H9 (cell line): Measurements from ENCODE around the gene SWT1. TPM values are rescaled to one million over a fixed set of nuclear protein-coding genes. Genes with fewer than 3 reads are reported as not detected.

Source experiments
- DNase-seq: peaks from one replicate; pipeline ENCODE4 v3.0.0-alpha.2; 2017
- H2AFZ ChIP-seq: one replicate; pipeline ENCODE4 v1.6.1; 2013; ENCODE audit warnings: mild to moderate bottlenecking, low read length, control low read depth, moderate library complexity
- H2AK5ac ChIP-seq: 2 replicates; pipeline ENCODE4 v1.6.1; 2013; ENCODE audit warnings: low read length, control low read depth, mixed read lengths; ENCODE audit not compliant: insufficient read length
- H2BK120ac ChIP-seq: one replicate; pipeline ENCODE4 v1.6.1; 2013; ENCODE audit warnings: low read depth, mild to moderate bottlenecking, low read length, control low read depth, inconsistent platforms; ENCODE audit not compliant: poor library complexity, severe bottlenecking
- H2BK12ac ChIP-seq: 2 replicates; pipeline ENCODE4 v1.6.1; 2013; ENCODE audit warnings: low read length, control low read depth, mixed read lengths, low read depth; ENCODE audit not compliant: insufficient read length
- H2BK15ac ChIP-seq: 2 replicates; pipeline ENCODE4 v1.6.1; 2013; ENCODE audit warnings: low read depth, low read length, control low read depth
- H2BK20ac ChIP-seq: one replicate; pipeline ENCODE4 v1.6.1; 2013; ENCODE audit warnings: low read depth, mild to moderate bottlenecking, low read length, control low read depth, inconsistent platforms; ENCODE audit not compliant: poor library complexity, severe bottlenecking
- H2BK5ac ChIP-seq: 2 replicates; pipeline ENCODE4 v1.6.1; 2013; ENCODE audit warnings: low read length, control low read depth, mixed read lengths; ENCODE audit not compliant: insufficient read length
- H3K14ac ChIP-seq: 2 replicates; pipeline ENCODE4 v1.6.1; 2013; ENCODE audit warnings: low read length, control low read depth; ENCODE audit not compliant: insufficient read depth
- H3K18ac ChIP-seq: 2 replicates; pipeline ENCODE4 v1.6.1; 2013; ENCODE audit warnings: low read depth, mild to moderate bottlenecking, mixed read lengths, low read length, control low read depth; ENCODE audit not compliant: insufficient read length
- H3K23ac ChIP-seq: 2 replicates; pipeline ENCODE4 v1.6.1; 2013; ENCODE audit warnings: low read length, control low read depth, mixed read lengths, low read depth; ENCODE audit not compliant: insufficient read length
- H3K23me2 ChIP-seq: 2 replicates; pipeline ENCODE4 v1.6.1; 2013; ENCODE audit warnings: low read depth, mild to moderate bottlenecking, mixed read lengths, low read length, control low read depth; ENCODE audit not compliant: insufficient read length, poor library complexity, severe bottlenecking
- H3K27ac ChIP-seq: 2 replicates; pipeline ENCODE4 v1.5.1; 2013; ENCODE audit warnings: low read length, control low read depth, mixed read lengths, low read depth; ENCODE audit not compliant: insufficient read length
- H3K27me3 ChIP-seq: 2 replicates; pipeline ENCODE4 v1.6.1; 2013; ENCODE audit warnings: low read length, control low read depth, inconsistent platforms; ENCODE audit not compliant: insufficient read depth
- H3K4ac ChIP-seq: 2 replicates; pipeline ENCODE4 v1.6.1; 2013; ENCODE audit warnings: low read depth, mild to moderate bottlenecking, control low read depth, inconsistent platforms, low read length, moderate library complexity
- H3K4me1 ChIP-seq: 2 replicates; pipeline ENCODE4 v1.6.1; 2013; ENCODE audit warnings: low read length, control low read depth, inconsistent platforms; ENCODE audit not compliant: insufficient read depth
- H3K4me2 ChIP-seq: 2 replicates; pipeline ENCODE4 v1.6.1; 2013; ENCODE audit warnings: low read length, control low read depth, mixed read lengths; ENCODE audit not compliant: insufficient read length, insufficient read depth
- H3K56ac ChIP-seq: 2 replicates; pipeline ENCODE4 v1.6.1; 2013; ENCODE audit warnings: low read depth, mild to moderate bottlenecking, mixed read lengths, low read length, control low read depth; ENCODE audit not compliant: insufficient read length
- H3K79me1 ChIP-seq: 2 replicates; pipeline ENCODE4 v1.6.1; 2013; ENCODE audit warnings: low read depth, mild to moderate bottlenecking, moderate library complexity, low read length, control low read depth, inconsistent platforms; ENCODE audit not compliant: insufficient read depth, poor library complexity, severe bottlenecking
- H3K79me2 ChIP-seq: 2 replicates; pipeline ENCODE4 v1.6.1; 2013; ENCODE audit warnings: low read length, control low read depth, inconsistent platforms; ENCODE audit not compliant: insufficient read depth
- H3K9ac ChIP-seq: 2 replicates; pipeline ENCODE4 v1.6.1; 2013; ENCODE audit warnings: low read length, control low read depth, mixed read lengths; ENCODE audit not compliant: insufficient read length; ENCODE audit errors: extremely low read depth
- H3K9me3 ChIP-seq: one replicate; pipeline ENCODE4 v1.6.1; 2013; ENCODE audit warnings: low read depth, low read length, inconsistent platforms; ENCODE audit not compliant: control insufficient read depth
- H3T11ph ChIP-seq: one replicate; pipeline ENCODE4 v1.6.1; 2013; ENCODE audit warnings: mild to moderate bottlenecking, low read length, control low read depth, inconsistent platforms
- H4K20me1 ChIP-seq: one replicate; pipeline ENCODE4 v1.6.1; 2013; ENCODE audit not compliant: control insufficient read depth, insufficient read length, insufficient read depth
- H4K5ac ChIP-seq: 2 replicates; pipeline ENCODE4 v1.6.1; 2013; ENCODE audit warnings: low read depth, mild to moderate bottlenecking, mixed read lengths, low read length, control low read depth; ENCODE audit not compliant: insufficient read length
- H4K8ac ChIP-seq: replicated peaks from 2 replicates; pipeline ENCODE4 v1.6.1; 2013; ENCODE audit warnings: low read length, control low read depth, mixed read lengths, low read depth; ENCODE audit not compliant: insufficient read length
- H4K91ac ChIP-seq: 2 replicates; pipeline ENCODE4 v1.6.1; 2013; ENCODE audit warnings: low read depth, mild to moderate bottlenecking, moderate library complexity, mixed read lengths, low read length, control low read depth; ENCODE audit not compliant: insufficient read length
- H3K27ac Mint-ChIP-seq, 3 experiments: 2 replicates in 2 of 3; 3 replicates in 1 of 3; pipeline ENCODE4 v1.8.0; 2020 to 2021; ENCODE audit warnings: mixed read lengths in 3 of 3, mild to moderate bottlenecking in 1 of 3, moderate library complexity in 1 of 3
- H3K27me3 Mint-ChIP-seq: 2 replicates; pipeline ENCODE4 v1.8.0; 2021; ENCODE audit warnings: low read depth, mild to moderate bottlenecking, moderate library complexity, mixed read lengths
- H3K36me3 Mint-ChIP-seq, 3 experiments: 2 replicates in 2 of 3; 3 replicates in 1 of 3; pipeline ENCODE4 v1.8.0; 2020 to 2021; ENCODE audit warnings: low read depth in 3 of 3, mixed read lengths in 3 of 3; ENCODE audit not compliant: insufficient read depth in 1 of 3
- H3K4me1 Mint-ChIP-seq, 2 experiments: 2 replicates each; pipeline ENCODE4 v1.8.0; 2020; ENCODE audit warnings: mixed read lengths in 2 of 2
- H3K4me3 Mint-ChIP-seq, 2 experiments: 2 replicates in 1 of 2; 3 replicates in 1 of 2; pipeline ENCODE4 v1.8.0; 2020 to 2021; ENCODE audit warnings: mild to moderate bottlenecking in 2 of 2, mixed read lengths in 2 of 2, moderate library complexity in 1 of 2
- H3K9me3 Mint-ChIP-seq, 2 experiments: 2 replicates in 1 of 2; 3 replicates in 1 of 2; pipeline ENCODE4 v1.8.0; 2020; ENCODE audit warnings: mild to moderate bottlenecking in 2 of 2, mixed read lengths in 2 of 2, moderate library complexity in 1 of 2
- total RNA-seq: library from RNA; stranded (reverse); gene quantifications from 2 replicates; pipeline ENCODE4 v1.2.1, GENCODE V29; 2021
- TF ChIP-seq, protein P1 (sequence below): fragments of 200-600 bp; sonication (generic); conservative IDR thresholded peaks from 3 replicates; pipeline ENCODE4 v1.8.0; 2021; ENCODE audit warnings: antibody characterized with exemption, mild to moderate bottlenecking

SWT1 gene
- total RNA-seq, 1 experiment from 2014 or later: 5.2 TPM

DNA sequence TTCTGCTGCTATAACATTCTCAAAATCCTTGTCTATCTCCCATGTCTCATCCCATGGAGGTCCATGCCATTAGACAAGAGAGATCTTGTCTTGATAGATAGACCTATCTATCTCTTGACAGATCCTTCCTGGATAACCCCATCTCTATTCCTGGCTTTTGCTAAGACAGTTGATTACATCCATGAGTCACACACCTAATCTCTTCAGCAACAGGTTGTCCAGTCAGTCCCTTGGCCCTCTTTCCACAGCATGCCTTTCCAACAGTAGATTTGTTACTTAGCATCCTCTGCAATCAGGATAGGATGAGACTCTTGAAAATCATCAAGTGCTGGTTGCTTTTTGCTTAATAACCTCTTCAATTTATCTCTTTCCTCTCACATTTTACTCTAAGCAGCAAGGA lies 46.8 kb upstream of the SWT1 start:
- H2BK120ac ChIP-seq: no peak overlapping the region
- H3K23me2 ChIP-seq: no peaks in the 10 kb centered on the region
- H4K8ac ChIP-seq: no peak overlapping the region
- H3K27ac Mint-ChIP-seq: no peak overlapping the region
- H3K56ac ChIP-seq: no peak overlapping the region
- no peak overlapping the region for H4K91ac ChIP-seq
- no peak overlapping the region for H4K5ac ChIP-seq
- H3K14ac ChIP-seq: no peak overlapping the region
- H2BK15ac ChIP-seq: no peak overlapping the region; the same call in 1 of the 2 replicates
- TF ChIP-seq, protein P1, sequence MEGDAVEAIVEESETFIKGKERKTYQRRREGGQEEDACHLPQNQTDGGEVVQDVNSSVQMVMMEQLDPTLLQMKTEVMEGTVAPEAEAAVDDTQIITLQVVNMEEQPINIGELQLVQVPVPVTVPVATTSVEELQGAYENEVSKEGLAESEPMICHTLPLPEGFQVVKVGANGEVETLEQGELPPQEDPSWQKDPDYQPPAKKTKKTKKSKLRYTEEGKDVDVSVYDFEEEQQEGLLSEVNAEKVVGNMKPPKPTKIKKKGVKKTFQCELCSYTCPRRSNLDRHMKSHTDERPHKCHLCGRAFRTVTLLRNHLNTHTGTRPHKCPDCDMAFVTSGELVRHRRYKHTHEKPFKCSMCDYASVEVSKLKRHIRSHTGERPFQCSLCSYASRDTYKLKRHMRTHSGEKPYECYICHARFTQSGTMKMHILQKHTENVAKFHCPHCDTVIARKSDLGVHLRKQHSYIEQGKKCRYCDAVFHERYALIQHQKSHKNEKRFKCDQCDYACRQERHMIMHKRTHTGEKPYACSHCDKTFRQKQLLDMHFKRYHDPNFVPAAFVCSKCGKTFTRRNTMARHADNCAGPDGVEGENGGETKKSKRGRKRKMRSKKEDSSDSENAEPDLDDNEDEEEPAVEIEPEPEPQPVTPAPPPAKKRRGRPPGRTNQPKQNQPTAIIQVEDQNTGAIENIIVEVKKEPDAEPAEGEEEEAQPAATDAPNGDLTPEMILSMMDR: no peak
- H2AK5ac ChIP-seq: no peak overlapping the region
- H3K4me1 ChIP-seq: no peaks in the 10 kb centered on the region
- no peak overlapping the region for H2BK12ac ChIP-seq
- no peaks in the 10 kb centered on the region for H3K4me1 Mint-ChIP-seq
- no peak overlapping the region for H3K23ac ChIP-seq
- H2AFZ ChIP-seq: no peak overlapping the region
- H3K9me3 Mint-ChIP-seq: peaks cover 12 to 17% of the 10 kb centered on the region in 2 experiments
- no peak overlapping the region for H3K9ac ChIP-seq
- no peaks in the 10 kb centered on the region for H3K9me3 ChIP-seq
- no peak overlapping the region for H3T11ph ChIP-seq
- DNase-seq: no peak
- H3K36me3 Mint-ChIP-seq: peaks cover 6 to 13% (median 10%) of the 10 kb centered on the region in 3 experiments; a peak in 5 of 7 replicates
- H3K18ac ChIP-seq: no peak overlapping the region
- H2BK20ac ChIP-seq: no peak overlapping the region
- H3K4ac ChIP-seq: no peak overlapping the region
- H3K4me2 ChIP-seq: no peak overlapping the region
- no peaks in the 10 kb centered on the region; the same call in 1 of the 2 replicates for H3K27me3 Mint-ChIP-seq
- no peaks in the 10 kb centered on the region for H3K27me3 ChIP-seq
- H3K79me1 ChIP-seq: no peaks in the 10 kb centered on the region
- H3K27ac ChIP-seq: no peak overlapping the region
- no peak overlapping the region for H3K4me3 Mint-ChIP-seq
- H2BK5ac ChIP-seq: no peak overlapping the region
- H4K20me1 ChIP-seq: no peaks in the 10 kb centered on the region
- H3K79me2 ChIP-seq: no peaks in the 10 kb centered on the region
